HG02571 (cell line): ENCODE data around the gene BACH2.
"Not testable (repeated sequence)": the region's sequence is repeated elsewhere in the genome, so short reads cannot be mapped to it uniquely, and the experiment has no call there.

Experiments
- ATAC-seq: cut with Tn5 transposase; IDR thresholded peaks from one replicate; pipeline ENCODE4 v1.9.1; 2021; ENCODE audit warnings: mild to moderate bottlenecking, moderate library complexity; ENCODE audit not compliant: unreplicated experiment

The BACH2 gene

GRCh38 chr6:90296341-90297114 is at the start of gene BACH2:
TSS of gene BACH2 (minus strand) at chr6:90296843. CDS start at chr6:90008844, 287,999 bp downstream.
- peak; percentile 67 for ATAC-seq

GRCh38 chr6:90343576-90343975 is 46.9 kb upstream of the BACH2 start:
- no peak for ATAC-seq

GRCh38 chr6:90338409-90338808 is 41.8 kb upstream of the BACH2 start:
- ATAC-seq, result no peak

- ATAC-seq, result no peak
Measured at GRCh38 chr6:90336388-90336947, 39.8 kb upstream of the BACH2 start.

- no peak for ATAC-seq
Measured at GRCh38 chr6:90333928-90334327, 37.3 kb upstream of the BACH2 start.

- not testable (repeated sequence) for ATAC-seq
Measured at GRCh38 chr6:90332978-90333543, 36.4 kb upstream of the BACH2 start.

GRCh38 chr6:90329386-90330077 is 32.9 kb upstream of the BACH2 start:
- ATAC-seq, result no peak

- ATAC-seq, result no peak
Measured at GRCh38 chr6:90328004-90328403, 31.4 kb upstream of the BACH2 start.

GRCh38 chr6:90326404-90327057 is 29.9 kb upstream of the BACH2 start:
- no peak for ATAC-seq

GRCh38 chr6:90323706-90324105 is 27.1 kb upstream of the BACH2 start:
- ATAC-seq, result no peak

GRCh38 chr6:90322976-90323474 is 26.4 kb upstream of the BACH2 start:
- ATAC-seq, result no peak

- ATAC-seq, result no peak
Measured at GRCh38 chr6:90319979-90320685, 23.5 kb upstream of the BACH2 start.

- no peak for ATAC-seq
Measured at GRCh38 chr6:90319044-90319443, 22.4 kb upstream of the BACH2 start.

- no peak for ATAC-seq
Measured at GRCh38 chr6:90315986-90316385, 19.3 kb upstream of the BACH2 start.

- no peak for ATAC-seq
Measured at GRCh38 chr6:90315354-90315950, 18.8 kb upstream of the BACH2 start.

- ATAC-seq, result no peak
Measured at GRCh38 chr6:90314514-90314913, 17.9 kb upstream of the BACH2 start.

- ATAC-seq, result no peak
Measured at GRCh38 chr6:90311569-90311968, 14.9 kb upstream of the BACH2 start.

GRCh38 chr6:90305800-90306448 is 9.3 kb upstream of the BACH2 start:
- no peak for ATAC-seq

GRCh38 chr6:90304308-90304707 is 7.7 kb upstream of the BACH2 start:
- no peak for ATAC-seq
